PFSK-1 (cell line): ENCODE results near the gene CD226.

Experiments used
- FOXP2 ChIP-seq: optimal IDR thresholded peaks from 2 replicates; pipeline ENCODE3; 2011; ENCODE audit warnings: borderline replicate concordance, control low read depth, inconsistent platforms; ENCODE audit not compliant: insufficient read depth; ENCODE audit errors: extremely low read length, extremely low read depth
- POLR2AphosphoS5 ChIP-seq: IDR thresholded peaks from 2 replicates; pipeline ENCODE4 v1.6.1; 2012; ENCODE audit warnings: low read depth, mild to moderate bottlenecking, control low read depth, low read length, moderate library complexity
- SIN3A ChIP-seq: IDR thresholded peaks from 2 replicates; pipeline ENCODE4 v1.6.1; 2012; ENCODE audit warnings: mild to moderate bottlenecking, low read length, moderate library complexity, borderline replicate concordance; ENCODE audit not compliant: insufficient read depth
- TF ChIP-seq, protein P1 (sequence below), 2 experiments: IDR thresholded peaks; 2 replicates each; pipeline versions ENCODE4 v1.6.1 to v1.8.0; 2011 to 2012; ENCODE audit warnings: low read depth in 2 of 2, low read length in 2 of 2, control low read depth in 1 of 2, inconsistent platforms in 1 of 2, mild to moderate bottlenecking in 1 of 2, moderate library complexity in 1 of 2; ENCODE audit not compliant: insufficient read depth in 1 of 2

DNA sequence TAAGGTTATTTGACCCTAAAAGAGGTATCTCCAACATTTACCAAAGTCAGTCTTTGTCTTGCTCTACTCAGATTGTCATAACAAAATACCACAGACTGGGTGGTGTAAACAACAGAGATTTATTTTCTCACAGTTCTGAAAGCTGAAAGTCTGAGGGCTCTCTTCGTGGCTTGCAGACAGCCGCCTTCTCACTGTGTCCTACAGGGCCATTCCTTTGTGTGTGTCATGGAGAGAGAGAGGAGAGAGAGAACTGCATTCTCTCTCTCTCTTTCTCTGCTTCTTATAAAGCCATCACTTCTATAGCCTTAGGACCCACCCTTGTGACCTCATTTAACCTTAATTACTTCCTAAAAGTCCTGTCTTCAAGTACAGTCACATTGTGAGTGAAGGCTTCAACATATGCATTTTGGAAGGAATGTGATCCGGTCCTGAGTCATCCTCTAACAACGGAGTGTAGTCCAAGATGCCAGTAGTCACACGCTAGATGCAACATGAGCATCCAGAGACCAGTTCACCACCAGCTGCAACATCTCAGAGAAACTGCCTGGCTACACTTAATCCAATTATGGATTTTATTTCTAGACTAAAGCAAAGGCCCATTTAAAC, 130.2 kb downstream of the CD226 start:
- TF ChIP-seq SIN3A (no peak), POLR2AphosphoS5 (no peak), FOXP2 (no peak)
- TF ChIP-seq, protein P1, sequence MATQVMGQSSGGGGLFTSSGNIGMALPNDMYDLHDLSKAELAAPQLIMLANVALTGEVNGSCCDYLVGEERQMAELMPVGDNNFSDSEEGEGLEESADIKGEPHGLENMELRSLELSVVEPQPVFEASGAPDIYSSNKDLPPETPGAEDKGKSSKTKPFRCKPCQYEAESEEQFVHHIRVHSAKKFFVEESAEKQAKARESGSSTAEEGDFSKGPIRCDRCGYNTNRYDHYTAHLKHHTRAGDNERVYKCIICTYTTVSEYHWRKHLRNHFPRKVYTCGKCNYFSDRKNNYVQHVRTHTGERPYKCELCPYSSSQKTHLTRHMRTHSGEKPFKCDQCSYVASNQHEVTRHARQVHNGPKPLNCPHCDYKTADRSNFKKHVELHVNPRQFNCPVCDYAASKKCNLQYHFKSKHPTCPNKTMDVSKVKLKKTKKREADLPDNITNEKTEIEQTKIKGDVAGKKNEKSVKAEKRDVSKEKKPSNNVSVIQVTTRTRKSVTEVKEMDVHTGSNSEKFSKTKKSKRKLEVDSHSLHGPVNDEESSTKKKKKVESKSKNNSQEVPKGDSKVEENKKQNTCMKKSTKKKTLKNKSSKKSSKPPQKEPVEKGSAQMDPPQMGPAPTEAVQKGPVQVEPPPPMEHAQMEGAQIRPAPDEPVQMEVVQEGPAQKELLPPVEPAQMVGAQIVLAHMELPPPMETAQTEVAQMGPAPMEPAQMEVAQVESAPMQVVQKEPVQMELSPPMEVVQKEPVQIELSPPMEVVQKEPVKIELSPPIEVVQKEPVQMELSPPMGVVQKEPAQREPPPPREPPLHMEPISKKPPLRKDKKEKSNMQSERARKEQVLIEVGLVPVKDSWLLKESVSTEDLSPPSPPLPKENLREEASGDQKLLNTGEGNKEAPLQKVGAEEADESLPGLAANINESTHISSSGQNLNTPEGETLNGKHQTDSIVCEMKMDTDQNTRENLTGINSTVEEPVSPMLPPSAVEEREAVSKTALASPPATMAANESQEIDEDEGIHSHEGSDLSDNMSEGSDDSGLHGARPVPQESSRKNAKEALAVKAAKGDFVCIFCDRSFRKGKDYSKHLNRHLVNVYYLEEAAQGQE (IDR thresholded peaks at IDR 0.05; ENCODE audit: insufficient read depth in 1 of 2, low read depth in 2 of 2, low read length in 2 of 2) = no peak
